PC-9 (cell line): Measurements from ENCODE around the gene NXPH1. TPM values are rescaled to one million over a fixed set of nuclear protein-coding genes. Genes with fewer than 3 reads are reported as not detected.

Source experiments
- BruUV-seq: library from RNA; stranded (reverse); fragments of 400-500 nt; replicated peaks from 2 replicates; lab custom pipeline; 2021; lab: Mats Ljungman, UMichigan
- CTCF ChIA-PET: fragments of 300-600 bp; sonication (Branson Sonifier 250); formaldehyde crosslinking; loops from one replicate; lab custom pipeline; 2022; ENCODE audit warnings: antibody characterized with exemption; lab: Charles Lee
- POLR2A ChIA-PET: fragments of 300-600 bp; sonication (Branson Sonifier 250); formaldehyde crosslinking; loops from one replicate; lab custom pipeline; 2022; ENCODE audit warnings: antibody characterized with exemption; ENCODE audit not compliant: unreplicated experiment; lab: Charles Lee
- DNase-seq, 2 experiments: peaks; one replicate each; pipeline versions ENCODE4 v3.0.0 to v3.0.0-alpha.2; 2015 to 2022; ENCODE audit warnings: mixed read lengths in 1 of 2
- H2AFZ ChIP-seq: fragments of 200-600 bp; sonication (generic); 2 replicates; pipeline ENCODE4 v1.8.1; 2017; ENCODE audit warnings: antibody characterized with exemption
- H3F3A ChIP-seq: fragments of 200-600 bp; sonication (generic); 2 replicates; pipeline ENCODE4 v1.8.1; 2017; ENCODE audit warnings: antibody characterized with exemption, mild to moderate bottlenecking, low read depth; ENCODE audit not compliant: insufficient read depth
- H3K27ac ChIP-seq: fragments of 200-600 bp; sonication (generic); 2 replicates; pipeline ENCODE4 v1.6.1; 2016; ENCODE audit warnings: mixed run types
- H3K27me3 ChIP-seq: fragments of 200-600 bp; sonication (generic); 2 replicates; pipeline ENCODE4 v1.6.1; 2016; ENCODE audit warnings: low read depth, mixed run types; ENCODE audit not compliant: insufficient read depth
- H3K36me3 ChIP-seq: fragments of 200-600 bp; sonication (generic); 2 replicates; pipeline ENCODE4 v1.6.1; 2016; ENCODE audit warnings: low read depth, mixed run types
- H3K4me1 ChIP-seq: fragments of 200-600 bp; sonication (generic); replicated peaks from 2 replicates; pipeline ENCODE4 v1.6.1; 2016; ENCODE audit warnings: mixed run types; ENCODE audit not compliant: insufficient read depth
- H3K4me2 ChIP-seq: fragments of 200-600 bp; sonication (generic); 2 replicates; pipeline ENCODE4 v1.6.1; 2017; ENCODE audit warnings: mixed run types
- H3K4me3 ChIP-seq: fragments of 200-600 bp; sonication (generic); 2 replicates; pipeline ENCODE4 v1.6.1; 2016; ENCODE audit warnings: mixed run types
- H3K79me2 ChIP-seq: fragments of 200-600 bp; sonication (generic); 2 replicates; pipeline ENCODE4 v1.6.1; 2017; ENCODE audit warnings: low read depth, mixed run types
- H3K9me2 ChIP-seq: fragments of 200-600 bp; sonication (generic); 2 replicates; pipeline ENCODE4 v1.8.1; 2017; ENCODE audit warnings: mild to moderate bottlenecking; ENCODE audit not compliant: insufficient read depth
- H3K9me3 ChIP-seq: fragments of 200-600 bp; sonication (generic); 2 replicates; pipeline ENCODE4 v1.8.1; 2016; ENCODE audit warnings: low read depth; ENCODE audit not compliant: insufficient read depth
- H4K20me1 ChIP-seq: fragments of 200-600 bp; sonication (generic); 2 replicates; pipeline ENCODE4 v1.8.1; 2017; ENCODE audit not compliant: insufficient read depth
- EZH2 ChIP-seq: fragments of 200-600 bp; sonication (generic); IDR thresholded peaks from 2 replicates; pipeline ENCODE4 v1.8.0; 2017; ENCODE audit warnings: antibody characterized with exemption, low read depth
- intact Hi-C: fragments of 100-400 bp; cut with micrococcal nuclease; formaldehyde crosslinking; loops from one replicate; pipeline ENCODE4 v1.10.0; 2022; ENCODE audit not compliant: unreplicated experiment
- total RNA-seq: library from RNA; stranded (reverse); gene quantifications from 2 replicates; pipeline ENCODE4 v1.2.3, GENCODE V29; 2021
- TF ChIP-seq, protein P1 (sequence below): fragments of 200-600 bp; sonication (generic); conservative IDR thresholded peaks from 2 replicates; pipeline ENCODE4 v1.6.1; 2017; ENCODE audit warnings: mixed run types, antibody characterized with exemption, mild to moderate bottlenecking, moderate library complexity

NXPH1 gene
- total RNA-seq, 1 experiment from 2014 or later: not detected

GRCh38 chr7:8444468-8444769 lies 11.0 kb downstream of the NXPH1 start:
- no peaks in the 10 kb centered on the region for H4K20me1 ChIP-seq
- no peak for DNase-seq
- no peaks in the 10 kb centered on the region for H3K4me1 ChIP-seq
- no TSS peak for BruUV-seq
- H3K9me3 ChIP-seq: no peaks in the 10 kb centered on the region
- peaks cover 12% of the 10 kb centered on the region; the same call in 1 of the 2 replicates for H3K27me3 ChIP-seq
- no peaks in the 10 kb centered on the region for H3F3A ChIP-seq
- ChIA-PET POLR2A (no interaction called here), CTCF (no interaction called here)
- TF ChIP-seq, protein P1, sequence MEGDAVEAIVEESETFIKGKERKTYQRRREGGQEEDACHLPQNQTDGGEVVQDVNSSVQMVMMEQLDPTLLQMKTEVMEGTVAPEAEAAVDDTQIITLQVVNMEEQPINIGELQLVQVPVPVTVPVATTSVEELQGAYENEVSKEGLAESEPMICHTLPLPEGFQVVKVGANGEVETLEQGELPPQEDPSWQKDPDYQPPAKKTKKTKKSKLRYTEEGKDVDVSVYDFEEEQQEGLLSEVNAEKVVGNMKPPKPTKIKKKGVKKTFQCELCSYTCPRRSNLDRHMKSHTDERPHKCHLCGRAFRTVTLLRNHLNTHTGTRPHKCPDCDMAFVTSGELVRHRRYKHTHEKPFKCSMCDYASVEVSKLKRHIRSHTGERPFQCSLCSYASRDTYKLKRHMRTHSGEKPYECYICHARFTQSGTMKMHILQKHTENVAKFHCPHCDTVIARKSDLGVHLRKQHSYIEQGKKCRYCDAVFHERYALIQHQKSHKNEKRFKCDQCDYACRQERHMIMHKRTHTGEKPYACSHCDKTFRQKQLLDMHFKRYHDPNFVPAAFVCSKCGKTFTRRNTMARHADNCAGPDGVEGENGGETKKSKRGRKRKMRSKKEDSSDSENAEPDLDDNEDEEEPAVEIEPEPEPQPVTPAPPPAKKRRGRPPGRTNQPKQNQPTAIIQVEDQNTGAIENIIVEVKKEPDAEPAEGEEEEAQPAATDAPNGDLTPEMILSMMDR: no peak
- TF ChIP-seq EZH2: no peak
- H3K27ac ChIP-seq: no peak overlapping the region
- H3K4me3 ChIP-seq: no peak overlapping the region
- H3K9me2 ChIP-seq: no peaks in the 10 kb centered on the region
- H2AFZ ChIP-seq: no peak overlapping the region
- no peaks in the 10 kb centered on the region for H3K79me2 ChIP-seq
- no peaks in the 10 kb centered on the region for H3K36me3 ChIP-seq
- intact Hi-C loops: no loop called here
- no peak overlapping the region for H3K4me2 ChIP-seq

DNA sequence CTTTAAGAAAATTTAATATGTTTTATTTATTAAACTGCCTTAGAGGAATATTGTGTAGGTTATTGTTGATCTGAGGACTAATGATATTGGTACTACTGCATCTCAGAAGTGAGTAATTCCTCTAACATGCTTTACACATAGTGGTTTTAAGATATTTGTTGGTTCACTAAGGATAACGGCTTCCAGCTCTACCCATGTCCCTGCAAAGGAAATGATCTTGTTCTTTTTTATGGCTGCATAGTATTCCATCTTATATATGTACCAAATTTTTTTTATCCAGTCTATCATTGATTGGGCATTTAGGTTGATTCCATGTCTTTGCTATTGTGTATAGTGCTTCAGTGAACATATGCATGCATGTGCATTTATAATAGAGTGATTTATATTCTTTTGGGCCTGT lies 20.1 kb downstream of the NXPH1 start:
- Histone ChIP-seq H3K4me3 (no peak overlapping the region), H3F3A (no peaks in the 10 kb centered on the region), H4K20me1 (no peaks in the 10 kb centered on the region), H3K9me2 (no peaks in the 10 kb centered on the region), H3K4me1 (no peaks in the 10 kb centered on the region), H3K27ac (no peak overlapping the region), H3K79me2 (no peaks in the 10 kb centered on the region), H3K27me3 (no peaks in the 10 kb centered on the region), H2AFZ (no peak overlapping the region), H3K4me2 (no peak overlapping the region), H3K36me3 (no peaks in the 10 kb centered on the region), H3K9me3 (no peaks in the 10 kb centered on the region)
- ChIA-PET CTCF (no interaction called here), POLR2A (no interaction called here)
- no peak for DNase-seq
- intact Hi-C loops: no loop called here
- TF ChIP-seq, protein P1: no peak
- no peak for TF ChIP-seq EZH2
- no TSS peak for BruUV-seq

GRCh38 chr7:8455426-8455825 lies 22.0 kb downstream of the NXPH1 start:
- no TSS peak for BruUV-seq

More at GRCh38 chr7:8455426-8455825, 22.0 kb downstream of the NXPH1 start:
- no peaks in the 10 kb centered on the region for H3K9me3 ChIP-seq
- intact Hi-C loops: no loop called here
- H3K4me3 ChIP-seq: no peak overlapping the region
- H3K79me2 ChIP-seq: no peaks in the 10 kb centered on the region
- H3K4me1 ChIP-seq: no peaks in the 10 kb centered on the region
- TF ChIP-seq EZH2: no peak
- TF ChIP-seq, protein P1: no peak
- ChIA-PET CTCF (no interaction called here), POLR2A (interaction anchor here (0.6 kb wide), 1 partner anchor 1095 kb away, joined by 6 read pairs; no protein-coding TSS in a partner anchor)
- no peaks in the 10 kb centered on the region for H3F3A ChIP-seq
- H3K27ac ChIP-seq: no peak overlapping the region
- no peak overlapping the region for H2AFZ ChIP-seq
- H4K20me1 ChIP-seq: no peaks in the 10 kb centered on the region
- no peaks in the 10 kb centered on the region for H3K36me3 ChIP-seq
- no peaks in the 10 kb centered on the region for H3K27me3 ChIP-seq
- H3K4me2 ChIP-seq: no peak overlapping the region
- H3K9me2 ChIP-seq: no peaks in the 10 kb centered on the region
- no peak for DNase-seq
